HG03135 (cell line): Measurements from ENCODE around the gene ERAP2.
"Not testable (repeated sequence)": the region's sequence is repeated elsewhere in the genome, so short reads cannot be mapped to it uniquely, and the experiment has no call there.

Experiments used
- ATAC-seq: cut with Tn5 transposase; IDR thresholded peaks from one replicate; pipeline ENCODE4 v1.9.1; 2021; ENCODE audit warnings: mild to moderate bottlenecking, moderate library complexity; ENCODE audit not compliant: unreplicated experiment

Gene ERAP2, protein sequence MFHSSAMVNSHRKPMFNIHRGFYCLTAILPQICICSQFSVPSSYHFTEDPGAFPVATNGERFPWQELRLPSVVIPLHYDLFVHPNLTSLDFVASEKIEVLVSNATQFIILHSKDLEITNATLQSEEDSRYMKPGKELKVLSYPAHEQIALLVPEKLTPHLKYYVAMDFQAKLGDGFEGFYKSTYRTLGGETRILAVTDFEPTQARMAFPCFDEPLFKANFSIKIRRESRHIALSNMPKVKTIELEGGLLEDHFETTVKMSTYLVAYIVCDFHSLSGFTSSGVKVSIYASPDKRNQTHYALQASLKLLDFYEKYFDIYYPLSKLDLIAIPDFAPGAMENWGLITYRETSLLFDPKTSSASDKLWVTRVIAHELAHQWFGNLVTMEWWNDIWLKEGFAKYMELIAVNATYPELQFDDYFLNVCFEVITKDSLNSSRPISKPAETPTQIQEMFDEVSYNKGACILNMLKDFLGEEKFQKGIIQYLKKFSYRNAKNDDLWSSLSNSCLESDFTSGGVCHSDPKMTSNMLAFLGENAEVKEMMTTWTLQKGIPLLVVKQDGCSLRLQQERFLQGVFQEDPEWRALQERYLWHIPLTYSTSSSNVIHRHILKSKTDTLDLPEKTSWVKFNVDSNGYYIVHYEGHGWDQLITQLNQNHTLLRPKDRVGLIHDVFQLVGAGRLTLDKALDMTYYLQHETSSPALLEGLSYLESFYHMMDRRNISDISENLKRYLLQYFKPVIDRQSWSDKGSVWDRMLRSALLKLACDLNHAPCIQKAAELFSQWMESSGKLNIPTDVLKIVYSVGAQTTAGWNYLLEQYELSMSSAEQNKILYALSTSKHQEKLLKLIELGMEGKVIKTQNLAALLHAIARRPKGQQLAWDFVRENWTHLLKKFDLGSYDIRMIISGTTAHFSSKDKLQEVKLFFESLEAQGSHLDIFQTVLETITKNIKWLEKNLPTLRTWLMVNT

DNA sequence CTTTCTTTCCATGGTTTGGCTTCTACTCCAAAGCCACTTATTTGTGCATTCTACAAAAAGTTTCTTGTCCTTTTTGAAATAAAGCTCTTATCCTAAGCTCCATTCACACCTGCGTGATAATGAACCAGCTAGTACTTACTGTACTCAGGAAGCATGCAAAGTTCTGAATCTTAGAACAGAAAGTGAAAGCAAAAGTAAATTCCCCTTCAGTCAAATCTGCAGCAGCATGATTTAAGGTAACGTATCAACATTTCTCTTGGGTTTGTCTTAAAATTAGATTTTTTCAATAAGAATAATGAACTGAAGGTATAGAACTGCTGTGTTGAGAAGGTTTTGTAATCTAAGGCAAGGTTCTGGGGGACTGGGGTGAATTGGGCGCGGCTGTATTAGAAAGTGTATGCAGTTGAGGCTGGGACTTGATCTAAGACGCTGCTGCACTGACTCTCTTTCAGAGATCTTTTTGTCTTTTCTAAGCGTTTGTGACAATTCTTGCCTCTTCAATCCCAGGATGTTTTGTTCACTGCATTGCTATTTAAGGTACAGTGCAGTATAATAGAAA lies at the start of gene ERAP2:
TSS of gene ERAP2 (plus strand) at position 209 of the 559 bp plus-strand sequence. CDS start 3,186 bp downstream, outside the sequence.
- peak; percentile 58 for ATAC-seq

DNA sequence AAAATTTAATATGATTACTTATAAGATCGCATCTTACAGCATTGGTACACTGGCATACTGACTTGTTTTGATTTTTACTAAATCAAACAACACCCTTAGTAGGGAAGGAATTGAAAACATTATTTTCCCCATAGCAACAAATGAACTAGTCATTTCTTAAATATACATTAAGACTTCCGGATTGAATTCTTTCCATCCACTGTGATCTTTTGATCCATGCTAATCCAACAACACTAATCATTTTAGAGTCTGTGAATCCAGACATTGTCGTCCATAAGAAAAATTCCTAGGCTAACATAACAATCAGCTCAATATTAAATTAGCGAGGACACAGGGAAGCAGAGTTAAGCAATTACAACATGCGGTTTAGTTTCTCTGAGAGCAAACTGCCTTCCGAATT lies 47.0 kb upstream of the ERAP2 start:
- no peak for ATAC-seq

GRCh38 chr5:96834016-96834415 lies 42.3 kb upstream of the ERAP2 start:
- ATAC-seq, result no peak

DNA sequence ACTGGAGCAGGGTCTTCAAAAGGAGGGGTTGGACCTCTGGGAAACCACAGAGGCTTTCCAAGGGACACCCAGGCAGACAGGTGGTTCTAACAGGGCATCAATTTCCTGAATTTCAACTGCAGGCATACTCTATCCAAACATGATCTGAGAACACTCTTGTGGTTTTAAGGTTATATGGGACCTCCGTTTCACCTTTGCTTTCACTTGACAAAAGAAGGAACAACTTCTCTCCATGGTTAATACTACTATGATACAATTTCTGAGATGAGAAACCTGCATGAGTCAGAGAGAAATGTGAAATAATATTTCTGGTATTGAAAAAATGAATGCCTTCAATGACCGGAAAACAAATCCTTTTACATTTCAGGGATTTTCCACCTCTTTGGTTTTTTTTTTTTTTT lies 40.5 kb upstream of the ERAP2 start:
- no peak for ATAC-seq

DNA sequence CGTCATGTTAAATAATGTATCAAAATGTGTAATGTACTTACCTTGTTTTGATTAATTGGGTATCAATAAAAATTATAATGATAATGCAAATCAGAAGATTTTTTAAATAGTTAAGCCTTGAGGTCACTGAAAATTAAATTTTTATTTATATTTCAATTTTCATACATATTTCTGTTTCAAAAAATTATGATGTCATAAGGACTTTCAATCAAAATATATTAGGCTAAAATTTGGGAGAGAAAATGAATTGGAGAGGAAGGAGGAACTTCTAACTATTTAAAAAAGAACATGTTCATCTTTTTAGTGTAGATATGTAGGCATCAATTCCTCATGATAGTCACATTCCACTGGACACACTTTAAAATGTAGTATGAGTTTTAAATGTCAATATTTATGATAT lies 39.5 kb upstream of the ERAP2 start:
- ATAC-seq, result no peak

DNA sequence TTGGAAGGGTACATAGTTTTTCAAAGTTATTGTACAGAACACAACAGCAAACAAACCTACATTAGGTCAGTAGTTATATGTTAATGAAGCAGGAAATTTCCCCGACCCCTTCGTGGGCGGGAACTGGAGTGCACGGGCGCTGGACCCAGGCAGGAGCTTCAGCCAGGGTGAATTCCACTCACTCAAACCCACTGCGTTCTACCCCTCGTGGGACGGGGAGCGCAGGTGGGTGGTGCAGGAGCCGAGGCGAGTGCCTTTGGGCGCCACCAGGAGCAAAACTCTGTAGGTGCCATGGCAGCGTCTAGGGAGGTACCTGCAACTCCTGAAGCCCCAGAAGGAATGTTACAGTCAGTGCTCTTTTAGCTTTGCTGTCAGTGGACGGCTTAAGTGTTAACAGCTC lies 39.0 kb upstream of the ERAP2 start:
- no peak for ATAC-seq

DNA sequence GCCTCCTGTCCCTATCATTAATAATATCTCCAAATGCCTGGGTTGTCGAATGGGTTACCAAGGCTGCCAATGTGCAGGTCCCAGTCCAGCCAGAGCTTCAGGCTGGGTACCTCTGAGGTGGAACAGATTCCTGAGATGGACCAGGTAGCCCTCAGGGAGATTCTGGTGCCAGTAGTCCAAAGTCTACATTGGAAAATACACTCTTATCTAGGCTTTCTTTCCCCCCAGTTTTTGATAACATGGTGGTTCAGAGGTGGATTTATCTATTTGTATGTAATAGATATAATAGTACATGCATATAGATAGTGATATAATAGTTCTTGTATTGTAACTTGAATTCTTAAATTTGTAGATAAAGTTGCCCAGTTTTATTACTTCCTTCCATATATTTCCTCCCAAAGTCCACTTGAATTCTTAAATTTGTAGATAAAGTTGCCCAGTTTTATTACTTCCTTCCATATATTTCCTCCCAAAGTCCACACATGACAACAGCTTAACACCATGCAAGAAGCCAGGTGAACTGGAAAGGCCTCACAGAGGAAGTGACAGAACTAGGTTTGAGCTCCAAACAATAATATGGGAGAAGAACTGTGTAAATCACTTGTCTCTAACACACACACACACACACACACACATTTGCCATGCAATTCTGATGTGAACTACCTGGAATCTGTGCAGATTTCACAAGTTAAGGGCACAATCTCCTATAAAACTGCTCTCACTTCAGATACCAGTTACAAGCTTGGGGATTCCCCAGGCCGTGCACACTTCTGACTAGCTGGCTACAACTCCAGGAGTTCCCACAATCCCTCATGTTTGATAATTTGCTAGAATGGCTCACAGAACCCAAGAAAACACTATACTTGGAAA lies 37.9 kb upstream of the ERAP2 start:
- ATAC-seq, result no peak

GRCh38 chr5:96839071-96839592 lies 37.2 kb upstream of the ERAP2 start:
- no peak for ATAC-seq

GRCh38 chr5:96841931-96842330 lies 34.4 kb upstream of the ERAP2 start:
- ATAC-seq, result not testable (repeated sequence)

GRCh38 chr5:96843140-96843539 lies 33.2 kb upstream of the ERAP2 start:
- no peak for ATAC-seq

DNA sequence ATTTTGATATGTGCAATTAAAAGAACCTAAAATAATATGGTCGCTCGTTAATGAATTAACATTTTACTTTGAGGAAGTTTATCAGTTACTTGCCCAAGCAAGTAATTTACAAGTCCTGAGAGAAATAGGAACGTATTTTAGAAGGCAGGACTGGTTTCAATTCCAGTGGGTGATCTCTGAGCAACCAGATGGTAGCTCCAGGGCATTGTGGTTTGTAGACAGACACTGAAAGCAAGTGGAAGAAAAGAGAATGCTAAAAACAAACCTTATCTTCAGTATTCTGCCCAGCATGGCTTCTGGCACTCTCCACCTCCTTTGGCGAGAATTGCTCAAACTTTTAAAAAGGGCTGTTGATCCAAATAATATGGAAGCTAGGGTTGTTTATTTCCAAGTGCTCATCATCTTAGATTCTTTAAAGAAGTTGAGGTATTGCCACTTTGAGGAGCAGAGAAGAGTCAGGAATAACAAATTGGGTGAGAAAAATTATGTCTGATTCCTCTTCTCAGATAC lies 31.8 kb upstream of the ERAP2 start:
- no peak for ATAC-seq

DNA sequence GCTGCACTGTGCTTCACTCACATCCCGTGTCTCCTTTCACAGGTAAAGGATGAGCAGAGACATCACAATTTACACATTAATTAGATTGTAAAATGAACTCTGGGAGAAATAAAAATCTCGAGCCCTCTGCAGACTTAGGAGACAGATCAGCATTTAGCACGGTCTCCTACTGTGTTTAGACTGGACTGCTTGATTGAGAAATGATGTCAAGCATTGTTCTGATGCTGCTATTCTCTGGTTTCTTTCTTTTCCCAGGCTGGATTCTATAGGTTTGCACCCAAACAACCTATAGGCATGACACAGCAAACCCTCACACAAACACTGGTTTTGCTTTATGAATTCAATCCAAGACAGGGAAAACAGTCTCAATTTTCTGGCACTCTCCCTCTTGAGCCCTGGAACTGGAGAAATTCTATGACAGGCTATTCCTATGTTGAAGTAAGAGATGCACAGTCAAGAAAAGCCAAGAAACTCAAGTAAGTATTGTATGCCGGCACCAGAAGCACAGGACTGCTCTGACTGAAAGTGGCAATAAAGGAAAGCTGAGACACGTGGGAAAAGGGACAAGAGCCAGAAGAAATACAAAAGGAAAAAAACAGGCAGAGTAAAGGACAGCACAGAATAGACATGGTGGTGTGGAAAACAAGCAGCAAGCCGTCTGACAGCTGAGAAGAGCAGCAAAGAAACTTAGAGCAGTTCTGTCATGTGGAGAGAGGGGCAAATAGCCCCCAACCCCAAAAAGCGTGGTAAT lies 24.8 kb upstream of the ERAP2 start:
- ATAC-seq, result no peak

DNA sequence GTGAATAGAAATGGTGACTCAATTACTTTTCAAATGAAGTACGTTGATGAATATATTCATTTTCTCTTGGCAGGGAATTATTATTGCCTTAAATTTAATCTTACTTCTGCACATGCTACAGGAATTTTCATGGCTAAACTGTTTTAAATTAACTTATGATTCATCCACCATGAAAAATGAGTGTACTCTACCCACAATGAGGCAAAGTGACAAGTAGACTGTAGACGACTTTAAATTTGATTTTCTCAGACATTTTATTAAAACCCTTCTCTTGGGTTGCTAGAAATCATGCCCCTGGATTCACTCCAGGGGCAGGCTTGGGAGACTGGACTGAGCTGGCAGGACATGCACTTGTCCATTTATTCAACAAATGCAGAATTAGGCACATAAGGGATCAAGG lies 23.5 kb upstream of the ERAP2 start:
- ATAC-seq, result no peak

DNA sequence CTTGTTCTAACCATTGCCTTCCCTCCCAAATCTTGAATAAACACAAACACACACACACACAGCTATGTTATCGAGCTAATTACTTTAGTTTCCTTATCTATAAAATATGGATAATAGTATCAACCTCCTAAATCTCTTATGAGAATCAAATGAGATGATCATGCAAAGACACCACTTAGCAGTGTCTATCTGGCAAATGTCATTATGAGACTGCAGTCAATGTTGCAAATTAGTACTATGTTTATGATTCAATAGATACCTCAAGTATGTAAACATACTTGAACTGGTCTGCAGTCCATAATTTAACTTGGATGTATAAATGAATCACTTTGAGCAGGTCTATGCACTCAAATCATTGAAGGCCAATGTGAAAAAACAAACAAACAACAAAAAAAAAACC lies 22.2 kb upstream of the ERAP2 start:
- no peak for ATAC-seq

- ATAC-seq, result no peak
Observed at GRCh38 chr5:96855031-96855872, 21.0 kb upstream of the ERAP2 start.

DNA sequence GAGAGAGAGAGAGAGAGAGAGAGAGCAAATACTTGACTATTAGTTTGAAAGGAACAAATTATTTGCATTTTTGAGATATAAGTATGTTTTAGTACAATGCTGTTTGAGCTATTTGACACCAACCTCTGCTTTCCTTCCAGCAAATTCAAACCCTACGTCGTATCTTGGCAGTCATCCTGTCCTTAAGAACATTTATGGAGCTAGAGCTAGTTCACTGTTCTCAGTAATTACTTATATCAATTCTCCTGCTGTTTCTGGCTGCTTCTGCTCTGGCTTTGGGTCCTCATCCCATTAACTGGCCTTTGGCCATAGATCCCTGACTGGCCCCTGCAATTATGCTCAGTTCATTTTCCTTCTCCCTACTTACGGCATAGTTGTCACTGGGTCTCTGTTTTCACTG lies 19.9 kb upstream of the ERAP2 start:
- ATAC-seq, result no peak

DNA sequence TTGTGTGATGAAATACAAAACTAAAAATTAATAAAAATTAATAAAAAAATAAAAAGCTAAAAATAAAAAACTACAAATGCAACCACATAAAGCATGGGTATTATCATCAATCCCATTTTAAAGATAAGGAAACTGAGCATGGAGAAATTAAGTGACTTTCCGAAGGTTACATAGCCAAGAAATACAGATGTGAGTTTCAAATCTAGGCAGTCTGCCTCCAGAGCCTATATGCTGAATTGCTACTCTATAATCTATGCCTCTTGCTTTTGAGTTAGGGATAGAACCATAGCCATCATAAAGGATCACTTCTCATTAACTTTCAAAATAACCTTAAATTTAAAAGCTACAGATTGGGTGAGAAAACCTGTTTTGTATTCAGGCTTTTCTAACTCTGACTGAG lies 18.8 kb upstream of the ERAP2 start:
- no peak for ATAC-seq

DNA sequence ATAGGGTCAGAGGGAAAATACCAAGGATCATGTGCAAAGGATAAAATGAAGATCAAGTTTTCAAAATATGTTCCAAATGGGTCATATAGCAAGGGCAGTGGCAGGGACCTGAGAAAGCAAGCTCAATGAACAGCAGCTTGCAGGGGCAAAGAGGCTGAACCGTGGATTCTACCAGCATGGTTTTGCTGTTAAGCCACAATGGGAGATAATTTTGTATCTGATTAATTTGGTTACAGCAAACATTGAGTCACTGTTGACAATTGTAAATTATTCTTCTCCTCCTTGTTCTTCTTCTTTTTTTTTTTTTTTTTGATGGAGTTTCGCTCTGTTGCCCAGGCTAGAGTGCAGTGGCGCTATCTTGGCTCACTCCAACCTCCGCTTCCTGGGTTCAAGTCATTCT lies 18.4 kb upstream of the ERAP2 start:
- ATAC-seq, result no peak

- ATAC-seq, result no peak
Observed at GRCh38 chr5:96859375-96859774, 16.9 kb upstream of the ERAP2 start.
